Measurements from ENCODE around the gene KCNQ1.

Gene KCNQ1

DNA sequence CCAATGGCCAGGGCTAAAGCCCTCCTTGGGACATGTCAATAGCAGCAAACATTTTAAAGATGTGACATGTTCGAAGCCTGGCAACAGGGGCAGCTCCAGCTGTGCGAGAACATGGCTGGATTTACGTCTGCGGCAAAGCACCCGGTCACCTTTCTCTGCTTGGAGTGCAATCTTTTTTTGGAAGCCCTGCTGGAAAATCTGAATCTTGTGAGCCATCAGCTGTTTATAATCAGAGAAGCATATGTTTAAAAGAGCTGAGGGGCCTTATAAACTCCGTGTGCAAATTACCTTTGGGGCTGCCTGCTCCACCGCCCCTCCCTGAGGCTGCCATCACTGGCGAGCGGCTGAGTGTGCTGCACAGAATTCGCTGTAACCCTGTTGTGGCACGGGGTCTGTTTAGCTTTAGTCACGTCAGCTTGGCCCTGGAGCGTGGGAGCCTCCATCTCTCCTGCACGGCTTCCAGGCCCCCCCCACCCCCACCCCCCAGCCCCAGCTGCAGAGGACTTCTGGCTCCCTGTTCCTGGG, 264.0 kb downstream of the KCNQ1 start:
- no peak for DNase-seq

- no peak for DNase-seq
Observed at GRCh38 chr11:2709429-2709828, 264.6 kb downstream of the KCNQ1 start.

DNA sequence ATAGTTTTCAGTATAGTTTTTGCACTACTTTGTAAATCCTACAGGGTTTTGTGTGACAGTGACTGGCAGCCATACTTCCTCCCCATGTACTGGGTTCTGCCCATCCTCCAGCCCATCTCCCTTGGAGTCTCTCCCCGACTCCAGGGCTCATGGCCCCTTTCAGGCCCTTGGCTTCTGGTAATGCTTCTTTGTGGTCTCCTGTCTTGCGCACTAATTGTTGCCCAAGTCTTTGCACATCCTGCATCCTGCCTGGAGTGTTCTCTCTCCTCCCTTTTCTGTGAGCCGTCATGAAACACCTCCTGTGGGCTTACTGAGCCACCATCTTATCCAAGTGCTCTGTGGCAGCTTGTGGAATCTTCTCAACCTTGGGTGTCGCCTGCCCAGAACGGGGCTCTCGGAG, 266.4 kb downstream of the KCNQ1 start:
- DNase-seq, result no peak

DNA sequence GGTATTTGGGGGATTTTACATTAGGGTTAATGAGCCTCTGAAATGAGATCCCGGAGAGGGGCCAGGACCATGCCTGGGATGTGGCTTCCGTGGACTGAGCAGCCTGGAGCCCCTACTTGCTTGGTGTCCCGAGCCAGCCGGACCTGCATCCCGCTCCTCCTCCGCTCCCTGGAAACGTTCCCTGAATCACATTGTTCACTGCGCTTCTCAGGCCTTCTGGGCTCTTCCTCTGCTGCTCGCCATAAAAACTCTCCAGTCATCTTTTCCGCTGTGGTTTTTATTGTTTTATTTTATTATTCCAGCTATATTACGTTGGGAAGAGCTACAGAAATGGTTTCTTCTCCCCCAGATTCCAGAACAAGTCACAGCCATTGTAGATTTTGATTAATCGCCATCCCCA, 268.3 kb downstream of the KCNQ1 start:
- DNase-seq, result no peak

- no peak for DNase-seq
Observed at GRCh38 chr11:2713661-2714462, 269.1 kb downstream of the KCNQ1 start.

- no peak for DNase-seq
Observed at GRCh38 chr11:2714463-2714800, 269.6 kb downstream of the KCNQ1 start.

GRCh38 chr11:2714871-2715270, 270.1 kb downstream of the KCNQ1 start:
- DNase-seq, result no peak

GRCh38 chr11:2715716-2716350, 271.0 kb downstream of the KCNQ1 start:
- no peak for DNase-seq

GRCh38 chr11:2716376-2717095, 271.7 kb downstream of the KCNQ1 start:
- no peak for DNase-seq

DNA sequence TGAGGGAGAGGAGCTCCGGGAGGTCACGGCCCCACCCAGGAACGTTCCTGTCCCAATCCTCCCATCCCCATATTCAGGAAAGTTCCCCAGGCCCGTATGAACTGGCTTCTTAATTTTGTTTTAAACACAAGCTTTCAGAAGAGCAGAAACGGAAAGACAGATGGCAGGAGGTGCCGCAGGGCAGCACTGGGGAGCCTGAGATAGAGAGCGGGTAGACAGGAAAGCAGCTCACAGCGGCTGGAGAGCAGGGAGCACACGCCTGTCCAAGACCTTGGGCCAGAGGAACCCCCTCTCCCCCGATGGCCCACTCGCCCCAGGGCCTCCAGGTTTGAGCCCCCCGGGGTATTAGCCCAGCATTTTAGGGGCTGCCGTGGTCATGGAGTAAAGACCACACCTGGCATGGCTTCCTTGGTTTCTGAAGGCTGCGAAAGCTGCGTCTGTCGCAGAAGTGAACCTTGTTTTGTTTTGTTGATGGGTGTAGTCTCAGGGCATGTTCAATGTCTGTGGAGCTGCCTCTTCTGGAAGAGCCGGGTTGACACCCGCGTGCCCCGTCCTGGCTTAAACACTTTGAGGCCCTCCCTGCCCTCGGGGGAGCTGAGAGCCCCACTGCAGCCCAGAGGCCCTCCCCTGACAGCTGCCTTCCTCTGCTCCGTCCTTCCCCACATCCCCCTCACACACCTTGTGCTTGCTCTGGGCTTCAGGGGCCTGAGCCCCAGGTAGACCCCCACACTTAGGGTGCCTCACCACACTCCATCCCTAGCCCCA, 272.9 kb downstream of the KCNQ1 start:
- DNase-seq, result no peak

- no peak for DNase-seq
Observed at GRCh38 chr11:2718817-2719438, 274.1 kb downstream of the KCNQ1 start.

- DNase-seq, result no peak
Observed at GRCh38 chr11:2719831-2720590, 275.2 kb downstream of the KCNQ1 start.

DNA sequence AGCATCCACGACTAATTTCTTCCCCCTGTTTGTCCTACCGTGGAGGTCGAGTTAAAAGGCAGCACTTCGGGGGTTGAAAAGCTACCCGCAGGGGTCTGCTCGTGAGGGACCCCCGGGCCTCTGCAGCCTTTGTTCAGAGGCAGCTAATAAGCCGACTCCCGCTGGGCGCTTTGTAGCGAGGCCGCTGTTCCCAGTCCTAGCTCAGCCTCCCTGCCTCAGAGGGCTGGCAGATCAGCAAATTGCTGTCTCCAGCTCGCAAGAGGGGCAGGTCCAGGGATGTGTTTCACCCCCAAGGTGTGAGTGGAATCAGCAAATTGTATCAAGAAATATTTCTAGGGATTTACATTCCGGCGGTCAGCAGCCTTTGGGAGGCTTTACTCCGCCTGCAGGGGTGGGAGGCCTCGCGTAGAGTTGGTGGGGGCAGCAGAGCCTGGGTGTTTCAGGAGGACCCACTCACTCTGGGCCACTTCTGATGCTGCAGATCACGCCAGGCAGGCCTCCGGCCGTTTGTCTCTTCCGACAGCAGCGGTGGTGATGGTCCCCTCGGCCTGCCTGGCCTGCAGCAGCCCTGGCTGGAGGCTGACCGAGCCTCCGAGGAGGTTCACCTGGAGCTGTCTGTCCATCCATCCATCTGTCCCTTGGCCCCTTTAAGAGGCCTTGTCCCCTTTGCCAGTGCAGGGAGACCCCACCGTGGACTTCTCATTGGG, 276.6 kb downstream of the KCNQ1 start:
- no peak for DNase-seq

GRCh38 chr11:2722955-2723354, 278.1 kb downstream of the KCNQ1 start:
- DNase-seq, result no peak

- DNase-seq, result no peak
Observed at GRCh38 chr11:2724104-2724503, 279.3 kb downstream of the KCNQ1 start.

DNA sequence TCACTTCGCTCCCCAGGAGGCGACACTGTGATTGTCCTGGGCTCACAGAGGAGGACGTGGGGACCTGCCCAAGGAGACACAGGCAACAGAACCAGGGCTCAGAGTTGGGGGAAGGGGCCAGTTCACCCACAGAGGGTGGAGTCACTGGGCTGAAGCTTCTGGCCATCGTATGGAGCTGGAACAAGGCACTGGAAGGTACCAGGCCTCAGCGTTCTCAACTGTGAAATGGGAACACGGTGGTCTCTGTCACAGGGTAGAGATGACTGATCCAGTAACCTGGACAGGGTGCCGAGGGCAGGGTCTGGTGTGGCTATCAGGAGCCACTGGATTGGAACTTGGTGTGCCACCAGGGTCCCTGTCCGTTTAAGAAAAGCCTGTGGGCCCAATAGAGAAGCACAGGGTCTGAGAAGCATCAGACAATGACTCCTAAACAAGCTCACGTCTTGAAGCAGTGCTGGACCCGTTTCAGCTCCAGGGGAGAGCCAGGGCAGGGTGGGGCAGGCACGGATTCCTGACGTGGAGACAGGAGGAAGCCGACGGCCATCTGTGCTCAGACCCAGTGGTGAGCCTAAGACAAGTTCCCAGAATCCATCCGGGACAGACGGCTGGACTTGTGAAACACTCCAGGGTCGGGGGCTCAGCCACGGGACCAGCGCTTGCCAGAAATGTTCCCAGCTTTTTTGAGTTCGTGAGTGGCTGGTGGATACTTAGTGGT, 280.0 kb downstream of the KCNQ1 start:
- no peak for DNase-seq

DNA sequence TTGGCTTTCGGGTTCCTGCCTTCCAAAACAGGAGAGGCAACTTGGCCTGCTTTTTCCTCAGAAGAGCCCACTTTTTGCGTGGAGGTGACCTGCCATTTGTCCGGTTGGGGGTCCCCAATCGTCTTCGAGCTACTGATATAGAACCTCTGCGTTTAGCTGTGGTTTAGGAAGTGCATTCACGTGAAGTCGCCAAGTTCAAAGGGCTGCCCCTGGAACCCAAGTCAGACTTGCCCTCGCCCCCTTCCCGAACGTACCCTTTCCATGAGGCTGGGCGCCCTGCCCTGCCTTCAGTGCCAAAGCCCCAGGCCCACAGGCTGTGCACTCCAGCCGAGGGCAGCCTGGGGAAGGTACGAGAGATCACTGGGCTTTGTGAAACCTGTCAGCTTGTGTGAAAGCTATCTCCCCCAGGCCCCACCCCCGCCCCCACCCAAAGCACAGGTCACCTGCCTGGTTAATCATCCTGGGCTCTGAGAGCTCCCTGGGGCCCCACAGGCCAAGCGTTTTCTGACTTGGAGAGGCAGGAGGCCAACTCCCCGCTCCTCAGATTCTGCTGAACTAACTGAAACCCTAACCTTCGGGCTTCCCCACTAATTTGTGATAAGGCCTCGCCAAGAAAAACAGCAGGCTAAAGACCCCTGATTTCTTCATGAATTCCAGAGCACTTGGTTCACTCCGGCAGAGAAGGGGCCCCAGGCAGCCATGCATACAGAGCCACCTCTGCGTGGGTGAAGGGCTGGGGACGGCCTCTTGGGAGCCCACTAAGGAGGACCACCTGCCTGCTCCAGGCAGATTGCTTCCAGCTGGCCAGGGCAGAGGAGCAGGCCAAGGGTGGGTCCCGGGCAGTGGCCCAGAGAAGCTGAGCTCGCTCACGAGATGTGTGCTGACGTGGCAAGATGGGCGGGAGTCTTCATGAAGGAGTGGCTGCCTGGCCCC, 280.8 kb downstream of the KCNQ1 start:
- DNase-seq, result no peak

GRCh38 chr11:2726964-2727363, 282.2 kb downstream of the KCNQ1 start:
- DNase-seq, result no peak

GRCh38 chr11:2728128-2728662, 283.4 kb downstream of the KCNQ1 start:
- no peak for DNase-seq

All from DMS79 treated with DMSO at 0.1 percent for 48 hours (cell line).